KOPT-K1 (cell line): ENCODE results near the gene RBKS.

Experiments
- H3K27ac ChIP-seq: fragments of 200-600 bp; sonication (generic); 2 replicates; pipeline ENCODE4 v1.5.1; 2016; ENCODE audit warnings: antibody characterized with exemption, mild to moderate bottlenecking, low read depth, low read length; ENCODE audit not compliant: poor library complexity, severe bottlenecking
- H3K36me3 ChIP-seq: fragments of 200-600 bp; sonication (generic); 2 replicates; pipeline ENCODE4 v1.5.1; 2017; ENCODE audit warnings: antibody characterized with exemption, mild to moderate bottlenecking, low read length, moderate library complexity; ENCODE audit not compliant: insufficient read depth
- H3K9me3 ChIP-seq: fragments of 200-600 bp; sonication (generic); 2 replicates; pipeline ENCODE4 v1.5.1; 2017; ENCODE audit warnings: antibody characterized with exemption, low read length, mild to moderate bottlenecking; ENCODE audit not compliant: insufficient read depth, poor library complexity, severe bottlenecking

Gene RBKS

DNA sequence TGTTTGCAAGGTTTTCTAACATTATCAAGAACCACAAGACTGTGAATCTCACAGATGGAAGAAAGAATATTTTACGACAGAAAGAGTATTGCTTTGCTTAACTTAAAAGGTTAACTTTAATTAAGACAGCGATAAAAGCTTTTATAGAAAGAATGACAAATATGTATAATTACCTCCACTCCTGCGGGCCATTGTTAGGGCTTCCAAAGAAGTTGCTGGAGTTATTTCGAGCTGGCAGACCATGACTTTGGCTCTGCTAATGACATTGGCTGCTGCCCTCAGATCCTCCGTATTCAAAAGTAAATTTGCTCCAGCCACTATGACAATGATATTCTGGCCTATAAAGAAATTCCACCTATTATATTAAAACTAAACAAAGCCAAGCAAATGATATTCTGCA, 47.3 kb downstream of the RBKS start:
- H3K9me3 ChIP-seq = no peaks in the 10 kb centered on the region

DNA sequence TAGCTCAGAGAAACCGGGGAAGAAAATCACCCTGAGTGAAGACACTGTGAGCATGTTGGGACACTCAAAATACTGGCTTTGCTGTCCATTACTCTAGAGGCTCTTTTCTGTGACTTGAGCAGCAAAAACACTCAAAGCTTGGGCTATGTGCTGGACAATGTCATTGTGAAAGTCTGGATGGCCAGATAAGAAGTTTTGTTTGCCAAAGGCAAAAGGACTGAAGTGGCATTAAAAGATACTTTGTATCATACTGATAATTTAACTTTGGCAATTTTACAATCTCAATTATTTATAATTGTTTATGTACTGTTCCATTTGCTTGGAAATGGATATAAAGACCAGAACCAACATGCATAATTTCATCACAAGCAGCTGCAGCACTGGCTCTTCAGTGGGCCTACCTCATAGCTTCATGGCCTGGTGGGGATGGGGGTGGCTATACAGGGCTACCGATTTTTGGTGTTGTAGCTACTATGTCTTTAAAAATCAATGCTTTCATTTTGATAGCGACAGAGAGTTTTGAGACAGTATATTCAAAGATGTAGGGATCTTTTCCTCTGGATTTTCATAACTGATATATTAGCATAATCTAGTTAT, 51.1 kb downstream of the RBKS start:
- no peaks in the 10 kb centered on the region for H3K36me3 ChIP-seq
- no peak overlapping the region for H3K27ac ChIP-seq
- H3K9me3 ChIP-seq = no peaks in the 10 kb centered on the region

More for the DNA sequence above, 47.3 kb downstream of the RBKS start:
- H3K36me3 ChIP-seq = no peaks in the 10 kb centered on the region
- no peak overlapping the region for H3K27ac ChIP-seq

DNA sequence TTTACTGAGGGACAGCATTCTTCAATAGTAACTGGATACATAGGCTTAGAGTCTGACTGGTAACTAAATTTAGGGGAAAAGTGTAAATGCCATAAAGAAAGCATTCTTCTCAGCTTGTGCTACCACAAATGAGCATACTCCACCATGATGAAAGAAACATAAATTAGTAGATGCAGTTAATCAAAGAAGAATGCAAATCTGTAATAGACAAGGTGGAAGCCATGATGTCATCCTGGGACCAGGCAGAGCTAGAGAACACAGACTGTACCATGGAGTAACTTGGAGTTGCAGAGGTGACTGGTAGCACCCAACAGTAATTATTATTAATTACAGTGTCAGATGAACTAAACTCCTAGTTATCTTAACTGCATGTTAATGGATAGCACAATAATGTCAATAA, 51.7 kb downstream of the RBKS start:
- no peaks in the 10 kb centered on the region for H3K36me3 ChIP-seq

GRCh38 chr2:27833931-27834330, 56.3 kb downstream of the RBKS start:
- H3K9me3 ChIP-seq = no peaks in the 10 kb centered on the region
- no peak overlapping the region for H3K27ac ChIP-seq
- no peaks in the 10 kb centered on the region for H3K36me3 ChIP-seq

More for the DNA sequence above, 51.7 kb downstream of the RBKS start:
- H3K27ac ChIP-seq = no peak overlapping the region
- H3K9me3 ChIP-seq = no peaks in the 10 kb centered on the region

DNA sequence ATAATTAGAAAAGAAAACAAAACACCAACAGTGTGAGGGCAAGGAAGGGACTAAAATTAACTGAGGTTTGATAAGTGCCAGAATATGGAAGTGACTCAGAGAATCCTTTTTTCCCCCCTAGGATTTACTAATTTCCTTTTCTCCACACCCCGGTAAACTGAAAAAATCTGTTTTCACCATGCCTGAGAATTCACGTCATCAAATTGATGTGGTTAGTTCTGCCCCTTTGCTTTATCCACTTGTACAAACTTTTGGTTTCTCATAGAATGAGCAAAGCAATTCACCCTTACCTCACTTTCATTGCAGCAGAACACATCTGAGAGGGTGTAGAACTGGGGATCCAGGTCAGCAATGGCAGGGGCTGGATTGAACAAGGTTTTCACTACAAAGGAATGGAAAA, 57.8 kb downstream of the RBKS start:
- no peaks in the 10 kb centered on the region for H3K9me3 ChIP-seq
- H3K27ac ChIP-seq = no peak overlapping the region
- H3K36me3 ChIP-seq = no peaks in the 10 kb centered on the region

DNA sequence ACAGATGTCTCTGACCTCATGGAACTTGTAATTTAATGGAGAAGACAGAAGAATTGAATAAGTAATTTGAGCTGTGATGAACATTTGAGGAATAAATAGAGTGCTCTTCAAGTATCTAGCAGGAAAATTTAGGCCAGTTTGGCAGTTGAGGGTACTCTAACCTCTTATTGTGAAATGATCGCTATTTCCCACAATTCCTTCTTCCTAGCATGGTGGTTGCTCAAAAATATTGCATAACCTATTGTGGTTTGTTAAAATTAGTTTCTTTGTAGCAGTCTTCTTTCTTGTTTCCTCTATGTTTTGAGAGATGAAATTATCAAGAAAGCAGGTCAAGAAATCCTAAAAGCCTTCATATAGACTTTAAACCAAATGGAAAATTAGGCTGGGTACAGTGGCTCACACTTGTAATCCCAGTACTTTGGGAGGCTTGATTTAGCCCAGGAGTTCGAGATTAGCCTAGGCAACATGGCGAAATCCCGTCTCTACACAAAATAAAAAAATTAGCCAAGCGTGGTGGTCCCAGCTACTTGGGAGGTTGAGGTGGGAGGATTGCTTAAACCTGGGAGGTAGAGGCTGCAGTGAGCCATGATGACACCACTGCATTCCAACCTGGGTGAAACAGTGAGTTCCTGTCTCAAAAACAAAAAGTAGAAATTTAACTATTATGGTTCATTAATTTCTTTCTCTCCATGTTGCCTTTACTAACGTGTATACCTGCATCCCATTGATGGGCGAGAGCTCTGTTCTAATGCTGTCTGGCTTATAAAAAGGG, 58.7 kb downstream of the RBKS start:
- Histone ChIP-seq H3K27ac (no peak overlapping the region), H3K36me3 (no peaks in the 10 kb centered on the region), H3K9me3 (no peaks in the 10 kb centered on the region)

DNA sequence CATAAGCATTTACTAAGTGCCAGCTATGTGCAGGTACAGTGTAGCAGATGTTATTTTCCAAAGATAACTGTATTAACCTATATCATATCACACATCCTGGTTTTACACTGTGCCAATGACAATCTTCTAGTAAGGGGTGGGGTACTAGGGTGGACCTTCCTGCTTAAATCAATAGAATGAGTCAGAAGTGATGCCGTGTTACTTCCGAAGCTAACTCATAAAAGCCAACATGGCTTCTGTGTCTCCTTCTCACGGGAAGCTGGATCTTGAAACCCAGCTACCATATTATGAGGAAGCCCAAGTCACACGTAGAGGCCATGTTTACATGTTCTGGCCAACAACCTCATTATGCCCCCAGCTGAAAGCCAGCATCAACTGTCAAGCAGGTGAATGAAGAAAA, 59.5 kb downstream of the RBKS start:
- H3K27ac ChIP-seq = no peak overlapping the region
- H3K36me3 ChIP-seq = no peaks in the 10 kb centered on the region
- no peaks in the 10 kb centered on the region for H3K9me3 ChIP-seq

DNA sequence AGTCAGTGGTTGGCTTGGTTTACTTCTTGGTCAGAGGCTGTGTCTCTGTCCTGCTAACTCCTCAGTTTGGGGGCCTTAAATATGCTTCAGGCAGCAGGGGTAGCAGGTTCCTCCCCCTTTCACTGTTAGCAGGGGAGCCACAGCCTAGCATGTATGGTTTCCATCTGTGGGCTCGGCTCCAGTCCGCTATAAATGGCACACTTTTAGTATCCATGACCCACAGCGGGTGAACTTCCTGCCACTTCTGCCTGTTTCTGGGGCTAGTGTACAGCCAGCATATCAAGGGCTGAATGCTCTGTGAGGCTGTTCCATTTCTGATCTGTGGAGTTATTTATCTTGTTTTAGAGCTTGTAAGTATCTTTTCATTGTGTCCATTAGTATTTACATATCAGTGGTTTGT, 60.4 kb downstream of the RBKS start:
- Histone ChIP-seq H3K9me3 (no peaks in the 10 kb centered on the region), H3K27ac (no peak overlapping the region), H3K36me3 (no peaks in the 10 kb centered on the region)

GRCh38 chr2:27828305-27828704, 61.9 kb downstream of the RBKS start:
- Histone ChIP-seq H3K9me3 (peaks cover 8% of the 10 kb centered on the region), H3K27ac (no peak overlapping the region), H3K36me3 (no peaks in the 10 kb centered on the region)

GRCh38 chr2:27824401-27824800, 65.8 kb downstream of the RBKS start:
- Histone ChIP-seq H3K27ac (no peak overlapping the region), H3K9me3 (peaks cover 8% of the 10 kb centered on the region)

DNA sequence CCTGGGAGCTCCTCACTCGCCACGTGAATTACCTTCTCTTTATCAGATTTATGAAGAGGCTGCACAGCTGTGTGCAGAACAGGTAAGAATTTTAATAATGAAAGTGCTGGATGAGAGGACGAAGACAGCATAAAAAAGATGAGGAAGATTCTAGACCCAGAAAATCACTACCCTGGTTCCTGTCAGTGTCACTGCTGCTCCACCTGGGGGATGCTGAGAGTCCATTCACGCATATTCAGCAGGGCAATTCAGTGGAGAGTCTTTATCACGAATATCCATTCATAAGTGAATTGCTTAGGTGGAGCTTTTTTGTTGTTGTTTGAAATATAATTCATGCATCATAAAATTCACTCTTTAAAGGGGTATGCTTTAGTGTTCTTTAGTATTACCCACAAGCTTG, 66.6 kb downstream of the RBKS start:
- H3K9me3 ChIP-seq = peaks cover 8% of the 10 kb centered on the region
- H3K27ac ChIP-seq = no peak overlapping the region
- H3K36me3 ChIP-seq = no peaks in the 10 kb centered on the region

More at GRCh38 chr2:27824401-27824800, 65.8 kb downstream of the RBKS start:
- no peaks in the 10 kb centered on the region for H3K36me3 ChIP-seq

DNA sequence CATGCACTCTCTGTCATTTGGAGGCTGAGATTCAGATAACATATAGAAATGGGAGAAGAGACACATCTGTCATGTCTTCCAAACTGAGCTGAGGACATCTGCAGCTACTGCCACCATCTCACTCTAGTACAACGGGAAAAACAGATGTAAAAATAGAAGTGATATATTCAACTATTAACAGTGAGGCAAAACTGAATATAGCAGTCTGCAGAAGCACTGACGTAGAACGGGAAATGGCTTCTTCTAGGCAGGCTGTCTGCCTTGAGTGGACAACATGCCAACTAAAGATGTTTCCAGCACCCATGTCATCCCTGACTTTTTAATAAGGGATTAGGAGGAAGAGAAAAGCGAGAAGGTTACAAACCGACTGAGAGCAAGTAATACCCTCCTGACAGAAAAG, 67.1 kb downstream of the RBKS start:
- Histone ChIP-seq H3K36me3 (no peaks in the 10 kb centered on the region), H3K27ac (no peak overlapping the region), H3K9me3 (peaks cover 8% of the 10 kb centered on the region)

DNA sequence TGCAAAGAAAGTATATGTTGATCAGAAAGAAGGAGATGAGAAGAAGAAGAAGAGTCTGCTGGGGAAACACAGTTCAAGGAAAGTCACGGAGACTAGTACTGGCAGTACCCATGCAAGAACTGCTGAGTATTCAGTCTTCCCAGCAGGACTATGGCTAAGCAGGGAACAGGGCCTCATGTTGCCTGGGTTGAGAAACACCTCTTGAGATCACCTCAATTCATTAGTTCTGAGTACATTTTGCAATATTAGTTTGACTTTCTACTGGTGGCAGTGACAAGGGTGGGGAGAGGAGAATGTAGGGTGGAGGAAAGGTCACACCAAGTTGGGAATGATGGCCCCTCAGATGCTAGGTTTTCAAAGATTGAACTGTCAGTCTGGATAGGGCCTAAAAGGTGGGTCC, 68.1 kb downstream of the RBKS start:
- no peak overlapping the region for H3K27ac ChIP-seq
- H3K9me3 ChIP-seq = peaks cover 8% of the 10 kb centered on the region
- no peaks in the 10 kb centered on the region for H3K36me3 ChIP-seq

DNA sequence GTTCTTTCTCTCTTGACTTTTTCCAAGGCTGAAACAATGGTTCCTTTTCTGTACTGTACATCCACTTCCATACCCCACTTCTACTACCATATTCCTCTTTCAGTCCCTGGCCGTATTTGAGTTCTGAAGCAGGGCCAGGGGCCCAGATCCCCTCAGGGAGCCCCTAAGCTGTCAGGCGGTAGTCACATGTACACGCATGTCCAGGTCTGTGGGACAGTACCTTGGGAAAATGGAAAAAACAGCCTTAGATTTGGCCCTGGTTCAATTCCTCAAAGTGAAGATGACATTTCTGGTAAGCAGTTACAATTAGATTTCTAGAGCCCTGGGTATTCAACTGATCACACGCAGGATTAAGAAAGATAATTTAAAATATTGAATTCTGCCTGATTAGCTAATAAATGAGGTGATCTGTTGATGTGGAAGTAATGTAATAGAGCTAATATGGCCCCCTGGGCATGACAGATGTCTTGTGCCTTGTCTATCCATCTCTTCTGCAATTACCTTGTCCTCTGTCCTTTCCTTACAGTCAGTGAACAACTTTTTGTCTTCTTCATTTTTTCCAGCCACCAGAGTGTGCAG, 74.2 kb downstream of the RBKS start:
- H3K36me3 ChIP-seq = no peaks in the 10 kb centered on the region
- no peak overlapping the region for H3K27ac ChIP-seq
- H3K9me3 ChIP-seq = peaks cover 3% of the 10 kb centered on the region

DNA sequence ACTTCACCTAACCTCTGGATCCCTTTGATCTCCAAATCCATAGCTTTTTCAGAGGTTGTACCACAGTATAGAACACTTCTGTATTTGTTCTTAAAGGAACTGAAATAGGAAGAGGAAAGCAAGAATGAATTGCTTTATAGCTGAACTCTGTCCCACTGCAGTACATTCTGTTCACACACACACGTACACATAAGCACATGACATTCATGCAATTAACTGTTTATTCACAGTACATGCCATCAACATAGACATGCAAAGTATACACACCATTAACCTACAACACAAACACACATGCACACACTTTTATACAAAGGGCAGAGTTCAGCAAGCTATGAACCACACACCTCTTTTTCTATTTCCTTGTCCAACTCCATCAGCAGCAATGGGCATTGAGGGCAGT, 75.4 kb downstream of the RBKS start:
- peaks cover 3% of the 10 kb centered on the region for H3K9me3 ChIP-seq
- H3K36me3 ChIP-seq = no peaks in the 10 kb centered on the region
- H3K27ac ChIP-seq = no peak overlapping the region

DNA sequence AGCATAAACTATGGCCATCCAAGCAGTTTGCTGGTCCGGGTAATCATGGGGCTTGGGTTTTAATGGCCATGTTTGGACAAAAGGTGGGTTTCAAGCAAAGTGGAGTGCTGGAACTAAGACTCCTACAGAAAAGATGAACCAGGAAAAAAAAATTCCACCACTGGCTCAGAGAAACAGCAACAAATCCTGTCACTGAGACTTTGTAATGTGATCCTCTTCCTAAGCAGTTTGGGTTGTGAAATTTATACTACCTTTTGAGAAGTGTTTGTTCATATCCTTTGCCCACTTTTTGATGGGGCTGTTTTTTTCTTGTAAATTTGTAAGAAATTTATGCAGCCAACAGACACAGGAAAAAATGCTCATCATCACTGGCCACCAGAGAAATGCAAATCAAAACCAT, 78.4 kb downstream of the RBKS start:
- H3K9me3 ChIP-seq = peaks cover 3% of the 10 kb centered on the region
- no peaks in the 10 kb centered on the region for H3K36me3 ChIP-seq
- no peak overlapping the region for H3K27ac ChIP-seq
